ENCODE data around the gene ARHGAP6. TPM values are rescaled to one million over a fixed set of nuclear protein-coding genes. Genes with fewer than 3 reads are reported as not detected.

The ARHGAP6 gene
- polyA plus RNA-seq, 3 donors, result 13.9 to 19.4 (median 15.4) TPM

- DNase-seq (ENCODE audit: extremely low read depth in 1 of 11, low read depth in 9 of 11, low spot score in 4 of 11), result no peak
Measured at GRCh38 chrX:11351375-11352295, 314.1 kb downstream of the ARHGAP6 start.

- no peak for DNase-seq (ENCODE audit: extremely low read depth in 1 of 11, low read depth in 9 of 11, low spot score in 4 of 11)
Measured at GRCh38 chrX:11349661-11350337, 315.9 kb downstream of the ARHGAP6 start.

GRCh38 chrX:11349020-11349419 is 316.7 kb downstream of the ARHGAP6 start:
- DNase-seq (ENCODE audit: extremely low read depth in 1 of 11, low read depth in 9 of 11, low spot score in 4 of 11), result no peak

GRCh38 chrX:11347300-11347699 is 318.4 kb downstream of the ARHGAP6 start:
- no peak for DNase-seq (ENCODE audit: extremely low read depth in 1 of 11, low read depth in 9 of 11, low spot score in 4 of 11)

- DNase-seq (ENCODE audit: extremely low read depth in 1 of 11, low read depth in 9 of 11, low spot score in 4 of 11), result no peak
Measured at GRCh38 chrX:11346121-11346682, 319.5 kb downstream of the ARHGAP6 start.

GRCh38 chrX:11342673-11343072 is 323.0 kb downstream of the ARHGAP6 start:
- no peak for DNase-seq (ENCODE audit: extremely low read depth in 1 of 11, low read depth in 9 of 11, low spot score in 4 of 11)

- peak in 5 of 11 donors; percentile 21 to 45 (median 28) for DNase-seq (ENCODE audit: extremely low read depth in 1 of 11, low read depth in 9 of 11, low spot score in 4 of 11)
Measured at GRCh38 chrX:11341274-11342201, 324.2 kb downstream of the ARHGAP6 start.

- DNase-seq (ENCODE audit: extremely low read depth in 1 of 11, low read depth in 9 of 11, low spot score in 4 of 11), result no peak
Measured at GRCh38 chrX:11337292-11338009, 328.3 kb downstream of the ARHGAP6 start.

- DNase-seq (ENCODE audit: extremely low read depth in 1 of 11, low read depth in 9 of 11, low spot score in 4 of 11), result no peak
Measured at GRCh38 chrX:11336201-11336600, 329.5 kb downstream of the ARHGAP6 start.

- DNase-seq (ENCODE audit: extremely low read depth in 1 of 11, low read depth in 9 of 11, low spot score in 4 of 11), result no peak
Measured at GRCh38 chrX:11334165-11334564, 331.6 kb downstream of the ARHGAP6 start.

GRCh38 chrX:11331788-11332187 is 333.9 kb downstream of the ARHGAP6 start:
- no peak for DNase-seq (ENCODE audit: extremely low read depth in 1 of 11, low read depth in 9 of 11, low spot score in 4 of 11)

GRCh38 chrX:11329021-11329420 is 336.7 kb downstream of the ARHGAP6 start:
- DNase-seq (ENCODE audit: extremely low read depth in 1 of 11, low read depth in 9 of 11, low spot score in 4 of 11), result no peak

GRCh38 chrX:11328134-11328533 is 337.6 kb downstream of the ARHGAP6 start:
- DNase-seq (ENCODE audit: extremely low read depth in 1 of 11, low read depth in 9 of 11, low spot score in 4 of 11), result no peak

- DNase-seq (ENCODE audit: extremely low read depth in 1 of 11, low read depth in 9 of 11, low spot score in 4 of 11), result no peak
Measured at GRCh38 chrX:11321986-11322385, 343.7 kb downstream of the ARHGAP6 start.

- no peak for DNase-seq (ENCODE audit: extremely low read depth in 1 of 11, low read depth in 9 of 11, low spot score in 4 of 11)
Measured at GRCh38 chrX:11319806-11320520, 345.8 kb downstream of the ARHGAP6 start.

GRCh38 chrX:11311706-11312105 is 354.0 kb downstream of the ARHGAP6 start:
- no peak for DNase-seq (ENCODE audit: extremely low read depth in 1 of 11, low read depth in 9 of 11, low spot score in 4 of 11)

- DNase-seq (ENCODE audit: extremely low read depth in 1 of 11, low read depth in 9 of 11, low spot score in 4 of 11), result no peak
Measured at GRCh38 chrX:11309220-11309619, 356.5 kb downstream of the ARHGAP6 start.

GRCh38 chrX:11305641-11306040 is 360.1 kb downstream of the ARHGAP6 start:
- DNase-seq (ENCODE audit: extremely low read depth in 1 of 11, low read depth in 9 of 11, low spot score in 4 of 11), result no peak
